GM23248 (cell line): Measurements from ENCODE around the gene TBC1D25. TPM values are rescaled to one million over a fixed set of nuclear protein-coding genes. Genes with fewer than 3 reads are reported as not detected.

Source experiments
- DNase-seq: peaks from one replicate; pipeline ENCODE4 v3.0.0-alpha.2; 2015
- H2AFZ ChIP-seq: fragments of 200-600 bp; sonication (generic); 2 replicates; pipeline ENCODE4 v1.6.1; 2016; ENCODE audit warnings: antibody characterized with exemption
- H3F3A ChIP-seq: fragments of 200-600 bp; sonication (generic); 2 replicates; pipeline ENCODE4 v1.6.1; 2016; ENCODE audit warnings: mild to moderate bottlenecking, antibody characterized with exemption, mixed run types; ENCODE audit not compliant: insufficient read depth
- H3K27ac ChIP-seq: fragments of 200-600 bp; sonication (generic); 2 replicates; pipeline ENCODE4 v1.5.1; 2016; ENCODE audit warnings: mild to moderate bottlenecking
- H3K27me3 ChIP-seq: fragments of 200-600 bp; sonication (generic); replicated peaks from 2 replicates; pipeline ENCODE4 v1.6.1; 2016; ENCODE audit warnings: mild to moderate bottlenecking; ENCODE audit not compliant: insufficient read depth
- H3K36me3 ChIP-seq: fragments of 200-600 bp; sonication (generic); 2 replicates; pipeline ENCODE4 v1.6.1; 2016; ENCODE audit warnings: low read depth, mild to moderate bottlenecking
- H3K4me1 ChIP-seq: fragments of 200-600 bp; sonication (generic); 2 replicates; pipeline ENCODE4 v1.6.1; 2016; ENCODE audit warnings: mild to moderate bottlenecking; ENCODE audit not compliant: insufficient read depth
- H3K4me2 ChIP-seq: fragments of 200-600 bp; sonication (generic); one replicate; pipeline ENCODE4 v1.6.1; 2016; ENCODE audit warnings: mild to moderate bottlenecking; ENCODE audit not compliant: unreplicated experiment
- H3K4me3 ChIP-seq: fragments of 200-600 bp; sonication (generic); 2 replicates; pipeline ENCODE4 v1.5.1; 2016; ENCODE audit warnings: mild to moderate bottlenecking
- H3K79me2 ChIP-seq: fragments of 200-600 bp; sonication (generic); 2 replicates; pipeline ENCODE4 v1.6.1; 2016; ENCODE audit warnings: mild to moderate bottlenecking; ENCODE audit not compliant: insufficient read depth
- H3K9ac ChIP-seq: fragments of 200-600 bp; sonication (generic); 2 replicates; pipeline ENCODE4 v1.6.1; 2016; ENCODE audit warnings: mild to moderate bottlenecking
- H3K9me2 ChIP-seq: fragments of 200-600 bp; sonication (generic); 2 replicates; pipeline ENCODE4 v1.6.1; 2016; ENCODE audit warnings: mixed run types, mild to moderate bottlenecking, moderate library complexity; ENCODE audit not compliant: insufficient read depth
- H3K9me3 ChIP-seq: fragments of 200-600 bp; sonication (generic); one replicate; pipeline ENCODE4 v1.6.1; 2017; ENCODE audit warnings: low read depth
- H4K20me1 ChIP-seq: fragments of 200-600 bp; sonication (generic); 2 replicates; pipeline ENCODE4 v1.6.0; 2016; ENCODE audit not compliant: insufficient read depth
- EZH2 ChIP-seq: fragments of 200-600 bp; sonication (generic); IDR thresholded peaks from 2 replicates; pipeline ENCODE4 v1.6.1; 2018; ENCODE audit warnings: antibody characterized with exemption, mild to moderate bottlenecking; ENCODE audit not compliant: insufficient read depth, poor library complexity, severe bottlenecking
- EZH2phosphoT487 ChIP-seq: fragments of 200-600 bp; sonication (generic); IDR thresholded peaks from 2 replicates; pipeline ENCODE4 v1.6.1; 2018; ENCODE audit warnings: antibody characterized with exemption, moderate library complexity, mild to moderate bottlenecking, low read depth; ENCODE audit not compliant: insufficient read depth
- WGBS, 2 experiments: methylation state at CpG; one replicate each; pipeline ENCODE4 v1.1.6; 2015 to 2017; ENCODE audit warnings: low lambda C conversion rate in 2 of 2, low coverage in 1 of 2; ENCODE audit errors: missing lambda C conversion rate in 2 of 2; 5-methylcytosine and 5-hydroxymethylcytosine counted together
- in situ Hi-C: fragments of 300-500 bp; cut with MboI; formaldehyde crosslinking; loops from 2 replicates; pipeline ENCODE4 v1.15.0; 2020
- polyA plus RNA-seq: library from polyadenylated mRNA; unstranded; fragments of >200 nt; fragmentation: Nextera tagmentation; extraction: Ambion mirVana; gene quantifications from 2 replicates; pipeline ENCODE4 v1.2.1, GENCODE V29; 2016
- total RNA-seq: library from RNA; depleted of rRNA; stranded (reverse); fragments of >200 nt; shearing (Covaris generic); gene quantifications from 2 replicates; pipeline ENCODE4 v1.2.3, GENCODE V29; 2014

TBC1D25 gene
- total and polyA plus RNA-seq, 2 experiments from 2014 or later: 7.9 to 8.6 TPM

DNA sequence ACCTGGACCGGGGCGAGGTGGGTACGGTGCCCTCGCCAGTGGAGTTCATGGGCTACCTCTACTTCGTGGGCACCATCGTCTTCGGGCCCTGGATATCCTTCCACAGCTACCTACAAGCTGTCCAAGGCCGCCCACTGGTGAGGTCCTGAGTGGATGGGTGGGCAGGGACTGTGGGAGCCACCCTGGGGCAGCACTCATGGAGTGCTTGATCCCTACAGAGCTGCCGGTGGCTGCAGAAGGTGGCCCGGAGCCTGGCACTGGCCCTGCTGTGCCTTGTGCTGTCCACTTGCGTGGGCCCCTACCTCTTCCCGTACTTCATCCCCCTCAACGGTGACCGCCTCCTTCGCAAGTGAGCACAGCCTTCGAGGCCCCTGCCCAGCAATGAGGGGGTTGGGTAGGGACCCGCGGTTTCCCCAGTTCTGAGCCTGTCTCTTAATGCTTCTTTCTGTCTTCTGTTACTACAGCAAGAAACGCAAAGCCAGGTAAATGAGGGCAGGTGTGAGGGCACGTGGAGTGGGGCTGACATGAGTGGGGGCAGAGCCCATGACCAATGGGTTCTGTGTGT, 27.1 kb upstream of the TBC1D25 start:
- no peak for TF ChIP-seq EZH2phosphoT487
- TF ChIP-seq EZH2: no peak
- WGBS, 2 experiments: 96 to 100% methylated on average over 10 to 19 of the region's 20 CpGs
- H4K20me1 ChIP-seq: no peaks in the 10 kb centered on the region
- H3K36me3 ChIP-seq: no peaks in the 10 kb centered on the region
- H3K27ac ChIP-seq: no peak overlapping the region
- H3K27me3 ChIP-seq: no peaks in the 10 kb centered on the region
- no peak overlapping the region for H3K4me3 ChIP-seq
- in situ Hi-C loops: no loop called here
- no peaks in the 10 kb centered on the region for H3K79me2 ChIP-seq
- no peak for DNase-seq
- H3F3A ChIP-seq: no peaks in the 10 kb centered on the region
- no peaks in the 10 kb centered on the region for H3K9me3 ChIP-seq
- H3K9ac ChIP-seq: no peak overlapping the region
- no peak overlapping the region for H2AFZ ChIP-seq
- no peak overlapping the region for H3K4me2 ChIP-seq
- H3K4me1 ChIP-seq: no peaks in the 10 kb centered on the region
- no peaks in the 10 kb centered on the region for H3K9me2 ChIP-seq

DNA sequence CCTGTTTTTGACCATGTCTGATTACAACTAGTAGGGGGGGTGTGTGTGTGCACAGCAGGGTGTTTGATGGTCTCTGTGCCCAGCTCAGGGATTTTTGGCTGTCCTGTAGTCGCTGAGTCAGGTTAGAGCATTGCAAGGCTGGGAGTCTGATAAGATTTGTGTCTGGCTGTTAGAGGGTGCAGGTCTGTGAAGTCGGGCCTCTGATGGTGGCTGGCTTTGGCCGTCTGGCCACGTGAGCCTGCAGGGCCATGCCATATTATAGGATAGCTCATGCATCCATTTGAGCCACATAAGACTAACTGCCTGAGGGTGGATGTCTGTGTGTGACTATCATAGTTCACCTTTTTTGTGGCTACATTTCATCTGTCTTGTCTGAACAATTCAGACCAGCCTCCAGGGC, 25.8 kb upstream of the TBC1D25 start:
- no peak for TF ChIP-seq EZH2
- TF ChIP-seq EZH2phosphoT487: no peak
- Histone ChIP-seq H4K20me1 (no peaks in the 10 kb centered on the region), H3K9me2 (no peaks in the 10 kb centered on the region), H3K36me3 (no peaks in the 10 kb centered on the region), H3F3A (no peaks in the 10 kb centered on the region), H3K4me1 (no peaks in the 10 kb centered on the region), H3K9ac (no peak overlapping the region), H3K4me2 (no peak overlapping the region), H3K79me2 (no peaks in the 10 kb centered on the region), H2AFZ (no peak overlapping the region), H3K27ac (no peak overlapping the region), H3K27me3 (no peaks in the 10 kb centered on the region), H3K4me3 (no peak overlapping the region), H3K9me3 (no peaks in the 10 kb centered on the region)
- WGBS, 2 experiments: 93 to 100% methylated on average over 2 to 4 of the region's 4 CpGs
- in situ Hi-C loops: no loop called here
- DNase-seq: no peak

DNA sequence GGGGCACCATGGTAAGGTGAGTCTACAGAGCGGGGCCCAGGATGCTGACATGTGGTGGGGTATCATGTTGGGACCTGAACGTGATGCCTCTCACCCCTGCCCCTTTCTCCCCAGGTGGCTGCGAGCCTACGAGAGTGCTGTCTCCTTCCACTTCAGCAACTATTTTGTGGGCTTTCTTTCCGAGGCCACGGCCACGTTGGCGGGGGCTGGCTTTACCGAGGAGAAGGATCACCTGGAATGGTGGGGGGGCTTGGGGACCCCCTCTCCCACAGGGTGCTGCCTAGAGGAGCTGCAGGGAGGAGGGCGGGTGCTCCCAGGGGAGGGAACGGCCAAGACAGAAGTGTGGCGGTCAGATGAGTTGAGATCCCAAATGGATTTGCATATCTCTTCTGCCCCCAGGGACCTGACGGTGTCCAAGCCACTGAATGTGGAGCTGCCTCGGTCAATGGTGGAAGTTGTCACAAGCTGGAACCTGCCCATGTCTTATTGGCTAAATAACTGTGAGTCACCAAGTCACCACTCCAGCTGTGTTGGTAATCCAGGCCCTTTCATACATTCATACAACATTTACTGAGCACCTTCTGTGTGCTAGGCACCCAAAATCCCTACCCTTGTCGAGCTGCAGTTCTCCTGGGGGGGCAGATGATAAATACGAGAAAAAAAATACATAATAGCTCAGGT, 25.2 kb upstream of the TBC1D25 start:
- in situ Hi-C loops: no loop called here
- H3K4me2 ChIP-seq: no peak overlapping the region
- TF ChIP-seq EZH2phosphoT487: no peak
- H3K27me3 ChIP-seq: no peaks in the 10 kb centered on the region
- no peak for DNase-seq
- H2AFZ ChIP-seq: no peak overlapping the region
- 86 to 93% methylated on average over 10 of the region's 16 CpGs for WGBS, 2 experiments
- H3K9me2 ChIP-seq: no peaks in the 10 kb centered on the region
- H3K4me3 ChIP-seq: no peak overlapping the region
- H3K4me1 ChIP-seq: no peaks in the 10 kb centered on the region
- no peak overlapping the region for H3K27ac ChIP-seq
- H3K9me3 ChIP-seq: no peaks in the 10 kb centered on the region
- no peaks in the 10 kb centered on the region for H4K20me1 ChIP-seq
- H3K9ac ChIP-seq: no peak overlapping the region
- H3K79me2 ChIP-seq: no peaks in the 10 kb centered on the region
- no peaks in the 10 kb centered on the region for H3K36me3 ChIP-seq
- no peaks in the 10 kb centered on the region for H3F3A ChIP-seq

DNA sequence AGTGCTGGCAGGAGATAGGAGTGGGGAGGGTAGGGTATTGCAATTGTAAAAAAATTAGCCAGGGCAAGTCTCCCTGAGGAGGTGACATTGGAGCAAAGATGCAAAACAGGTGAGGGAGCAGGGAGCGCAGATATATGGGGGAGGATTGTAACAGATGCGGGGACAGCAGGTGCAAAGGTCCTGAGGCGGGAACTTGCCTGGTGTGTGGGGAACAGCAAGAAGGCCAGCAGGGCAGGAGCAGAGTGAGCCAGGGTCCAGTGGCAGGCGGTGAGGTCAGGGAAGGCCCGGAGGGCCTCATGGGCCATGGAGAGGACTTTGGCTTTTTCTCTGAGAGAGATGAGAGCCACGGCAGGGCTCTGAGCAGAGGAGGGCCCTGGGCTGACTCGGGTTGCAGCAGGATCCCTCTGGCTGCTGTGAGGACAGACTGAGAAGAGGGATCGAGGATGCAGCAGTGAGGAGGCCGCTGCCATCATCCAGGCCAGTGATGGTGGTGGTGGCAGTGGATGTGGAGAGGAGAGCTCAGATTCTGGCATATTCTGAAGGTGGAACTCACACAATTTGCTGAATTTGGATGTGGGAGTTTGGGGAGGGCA, 24.6 kb upstream of the TBC1D25 start:
- Histone ChIP-seq H3K9me3 (no peaks in the 10 kb centered on the region), H3K4me1 (no peaks in the 10 kb centered on the region), H3K4me3 (no peak overlapping the region), H3K9me2 (no peaks in the 10 kb centered on the region), H2AFZ (no peak overlapping the region), H3K27me3 (no peaks in the 10 kb centered on the region), H3K36me3 (no peaks in the 10 kb centered on the region), H4K20me1 (no peaks in the 10 kb centered on the region), H3K4me2 (no peak overlapping the region), H3F3A (no peaks in the 10 kb centered on the region), H3K79me2 (no peaks in the 10 kb centered on the region), H3K9ac (no peak overlapping the region), H3K27ac (no peak overlapping the region)
- 92 to 100% methylated on average over 1 to 7 of the region's 9 CpGs for WGBS, 2 experiments
- in situ Hi-C loops: no loop called here
- DNase-seq: no peak
- TF ChIP-seq EZH2phosphoT487 (no peak), EZH2 (no peak)
